Small intestine (tissue), 7 donors: ENCODE results near the gene GFOD1. TPM values are rescaled to one million over a fixed set of nuclear protein-coding genes. Genes with fewer than 3 reads are reported as not detected.
A peak's percentile ranks its signal among the peaks of the same experiment; 100 is the strongest.

Experiments used
- DNase-seq, 2 donors: peaks; one replicate each; pipeline versions ENCODE4 v3.0.0 to v3.0.0-alpha.2; 2013
- FAIRE-seq: peaks from 2 replicates; lab custom pipeline; 2012; peaks lifted over from hg19 to GRCh38; lab: Jason Lieb, UNC
- H3K27ac ChIP-seq, 3 donors: one replicate each; pipeline ENCODE4 v1.5.1; 2013; ENCODE audit warnings: low read length in 2 of 3, mild to moderate bottlenecking in 2 of 3, control low read depth in 1 of 3, inconsistent platforms in 1 of 3, low read depth in 1 of 3, moderate library complexity in 1 of 3
- H3K27me3 ChIP-seq, 3 donors: one replicate each; pipeline ENCODE4 v1.6.1; 2013; ENCODE audit warnings: low read length in 3 of 3, inconsistent platforms in 1 of 3; ENCODE audit not compliant: control insufficient read depth in 3 of 3, insufficient read depth in 3 of 3
- H3K36me3 ChIP-seq, 3 donors: one replicate each; pipeline ENCODE4 v1.6.1; 2013; ENCODE audit warnings: low read length in 3 of 3, inconsistent platforms in 1 of 3, low read depth in 1 of 3, mild to moderate bottlenecking in 1 of 3, moderate library complexity in 1 of 3; ENCODE audit not compliant: control insufficient read depth in 3 of 3, insufficient read depth in 2 of 3
- H3K4me1 ChIP-seq, 3 donors: one replicate each; pipeline ENCODE4 v1.6.1; 2013; ENCODE audit warnings: low read length in 2 of 3, inconsistent platforms in 1 of 3, low read depth in 1 of 3, mild to moderate bottlenecking in 1 of 3, moderate library complexity in 1 of 3; ENCODE audit not compliant: control insufficient read depth in 3 of 3, insufficient read depth in 2 of 3
- H3K4me3 ChIP-seq, 3 donors: one replicate each; pipeline ENCODE4 v1.5.1; 2013; ENCODE audit warnings: low read length in 3 of 3, control low read depth in 1 of 3, inconsistent platforms in 1 of 3, low read depth in 1 of 3, mild to moderate bottlenecking in 1 of 3, moderate library complexity in 1 of 3
- H3K9me3 ChIP-seq, 2 donors: one replicate each; pipeline ENCODE4 v1.6.1; 2013; ENCODE audit warnings: low read depth in 1 of 2, low read length in 1 of 2; ENCODE audit not compliant: control insufficient read depth in 2 of 2, insufficient read depth in 1 of 2
- WGBS, 3 donors: extraction: QIAGEN DNeasy Blood & Tissue Kit; methylation state at CpG; one replicate each; pipeline ENCODE4 v1.1.7; 2013; 5-methylcytosine and 5-hydroxymethylcytosine counted together
- polyA plus RNA-seq, 4 donors: library from polyadenylated mRNA; stranded (reverse) in 3 of 4; unstranded in 1 of 4; fragments of 200-250 nt in 3 of 4; fragments of 120-200 nt in 1 of 4; gene quantifications; one replicate each; pipeline versions ENCODE4 v1.2.1 to v1.2.3, GENCODE V29; 2013
- donor health status: healthy with polysubstance abuse.
- donor health status: control.
- donor health status: control.
- donor health status: Bipolar disorder and iron deficiency.
- donor health status: healthy.

Gene GFOD1
- polyA plus RNA-seq, 4 donors = 1.1 to 7.3 (median 1.5) TPM

DNA sequence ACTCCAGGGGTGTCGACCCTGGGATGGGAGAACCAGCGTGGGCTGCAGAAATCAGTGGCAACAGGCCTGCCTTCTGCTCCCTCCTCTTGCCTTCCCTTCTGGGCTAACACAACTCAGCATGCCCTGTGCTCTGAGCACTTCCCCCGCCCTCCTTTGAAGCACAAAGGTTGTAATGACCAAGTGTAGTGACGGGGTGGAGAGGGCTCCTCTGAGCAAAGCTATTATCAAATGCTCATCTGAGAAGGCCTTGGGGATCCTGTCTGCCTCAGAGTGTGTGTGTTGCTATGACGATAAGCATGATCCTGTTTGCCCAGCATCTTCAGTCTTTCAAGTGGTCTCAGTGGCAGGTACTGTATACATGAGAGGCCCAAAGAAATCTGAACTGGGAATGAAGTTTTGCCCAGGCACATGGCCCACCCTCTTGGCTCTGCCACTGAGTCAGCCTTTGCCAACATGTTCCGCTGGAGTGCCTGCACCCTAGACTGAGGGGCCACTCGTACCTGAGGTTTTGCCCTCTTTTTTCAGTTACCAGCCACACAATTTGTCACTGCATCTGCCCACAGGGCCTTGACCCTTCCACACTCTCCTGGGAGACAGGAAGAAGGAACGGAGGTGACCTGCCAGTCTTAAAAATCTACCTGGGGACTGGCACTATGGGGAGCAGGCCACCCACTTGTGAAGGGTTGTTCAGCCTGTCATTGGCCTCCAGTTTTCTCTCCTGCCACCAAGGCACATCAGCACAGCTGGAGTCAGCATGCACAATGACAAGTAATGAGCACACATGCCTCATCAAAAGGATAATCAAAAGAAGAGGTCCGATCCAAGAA lies 74.5 kb downstream of the GFOD1 start:
- H3K9me3 ChIP-seq = no peaks in the 10 kb centered on the region
- no peaks in the 10 kb centered on the region for H3K27me3 ChIP-seq
- no peaks in the 10 kb centered on the region for H3K36me3 ChIP-seq
- H3K4me1 ChIP-seq = peaks cover 0 to under 1% (median 0%) of the 10 kb centered on the region in 3 donors
- H3K4me3 ChIP-seq = no peak overlapping the region
- FAIRE-seq = no peak
- H3K27ac ChIP-seq = peak overlapping the region in 1 of 3 donors; percentile 15
- DNase-seq = peak in 1 of 2 donors; percentile 56
- 83 to 89% (median 86%) methylated on average over 9 of the region's 9 CpGs for WGBS, 3 donors

DNA sequence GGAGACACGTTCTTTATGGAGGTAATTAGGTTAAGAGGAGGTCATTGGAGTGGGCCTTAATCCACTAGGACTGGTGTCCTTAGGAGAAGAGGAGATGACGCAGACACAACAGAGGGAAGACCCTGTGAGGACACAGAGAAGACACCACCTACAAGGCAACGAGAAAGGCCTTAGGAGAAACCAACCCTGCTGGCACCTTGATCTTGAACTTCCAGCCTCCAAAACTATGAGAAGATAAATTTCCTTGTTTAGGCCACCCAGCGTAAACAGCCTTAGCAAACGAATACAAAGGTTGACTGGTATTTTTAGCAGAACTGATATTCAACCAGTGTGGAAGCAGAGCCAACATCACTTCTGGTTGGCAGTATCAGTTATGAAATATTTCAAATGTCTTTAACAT lies 75.2 kb downstream of the GFOD1 start:
- Histone ChIP-seq H3K27ac (no peak overlapping the region), H3K4me1 (peaks cover 0 to 2% (median 0%) of the 10 kb centered on the region in 3 donors), H3K4me3 (no peak overlapping the region), H3K36me3 (no peaks in the 10 kb centered on the region), H3K9me3 (no peaks in the 10 kb centered on the region), H3K27me3 (no peaks in the 10 kb centered on the region)
- 83 to 93% (median 88%) methylated on average over 5 of the region's 5 CpGs for WGBS, 3 donors
- DNase-seq (no peak), FAIRE-seq (no peak)

DNA sequence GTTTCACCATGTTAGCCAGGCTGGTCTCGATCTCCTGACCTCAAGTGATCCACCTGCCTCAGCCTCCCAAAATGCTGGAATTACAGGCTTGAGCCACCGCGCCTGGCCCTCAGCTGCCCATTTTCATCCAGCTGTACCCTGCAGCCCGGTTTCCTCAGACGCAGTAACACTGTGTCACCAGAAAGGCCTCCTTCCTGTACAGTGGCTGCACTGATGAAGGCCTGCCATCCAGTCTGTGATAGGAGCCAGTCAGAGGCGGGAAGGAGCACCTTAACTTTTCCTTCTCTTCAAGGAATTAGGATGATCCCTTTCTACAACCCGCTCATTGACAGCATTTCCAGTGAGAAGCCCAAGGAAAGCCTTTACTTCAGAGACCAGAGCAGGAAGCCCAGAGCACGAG lies 75.9 kb downstream of the GFOD1 start:
- Histone ChIP-seq H3K9me3 (no peaks in the 10 kb centered on the region), H3K36me3 (no peaks in the 10 kb centered on the region), H3K27me3 (no peaks in the 10 kb centered on the region), H3K4me3 (no peak overlapping the region), H3K27ac (no peak overlapping the region), H3K4me1 (peaks cover 0 to 2% (median 0%) of the 10 kb centered on the region in 3 donors)
- WGBS, 3 donors = 91 to 96% (median 95%) methylated on average over 8 of the region's 8 CpGs
- FAIRE-seq = no peak
- DNase-seq = no peak

DNA sequence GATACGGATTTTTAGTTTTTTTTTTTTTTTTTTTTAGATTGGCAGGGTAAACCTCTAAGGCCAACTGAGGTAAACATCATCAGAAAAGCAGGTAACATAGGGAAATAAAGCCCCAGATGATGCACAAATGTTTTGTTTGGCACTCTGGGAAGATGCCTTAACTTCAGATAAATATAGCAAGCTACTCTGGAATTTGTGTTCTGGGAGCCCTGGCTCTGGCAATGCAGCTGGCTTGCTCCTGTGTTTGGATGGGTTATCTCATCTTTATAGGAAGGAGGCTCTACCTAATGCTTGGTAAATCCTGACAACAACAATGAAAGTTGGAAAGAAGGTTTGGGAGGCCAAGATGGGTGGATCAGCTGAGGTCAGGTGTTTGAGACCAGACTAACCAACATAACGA lies 77.4 kb downstream of the GFOD1 start:
- 90 to 94% (median 91%) methylated on average over 2 of the region's 2 CpGs for WGBS, 3 donors
- peaks cover 0 to 2% (median 0%) of the 10 kb centered on the region in 3 donors for H3K4me1 ChIP-seq
- H3K36me3 ChIP-seq = no peaks in the 10 kb centered on the region
- no peak for FAIRE-seq
- no peak for DNase-seq
- no peaks in the 10 kb centered on the region for H3K27me3 ChIP-seq
- no peak overlapping the region for H3K27ac ChIP-seq
- no peak overlapping the region for H3K4me3 ChIP-seq
- H3K9me3 ChIP-seq = no peaks in the 10 kb centered on the region

DNA sequence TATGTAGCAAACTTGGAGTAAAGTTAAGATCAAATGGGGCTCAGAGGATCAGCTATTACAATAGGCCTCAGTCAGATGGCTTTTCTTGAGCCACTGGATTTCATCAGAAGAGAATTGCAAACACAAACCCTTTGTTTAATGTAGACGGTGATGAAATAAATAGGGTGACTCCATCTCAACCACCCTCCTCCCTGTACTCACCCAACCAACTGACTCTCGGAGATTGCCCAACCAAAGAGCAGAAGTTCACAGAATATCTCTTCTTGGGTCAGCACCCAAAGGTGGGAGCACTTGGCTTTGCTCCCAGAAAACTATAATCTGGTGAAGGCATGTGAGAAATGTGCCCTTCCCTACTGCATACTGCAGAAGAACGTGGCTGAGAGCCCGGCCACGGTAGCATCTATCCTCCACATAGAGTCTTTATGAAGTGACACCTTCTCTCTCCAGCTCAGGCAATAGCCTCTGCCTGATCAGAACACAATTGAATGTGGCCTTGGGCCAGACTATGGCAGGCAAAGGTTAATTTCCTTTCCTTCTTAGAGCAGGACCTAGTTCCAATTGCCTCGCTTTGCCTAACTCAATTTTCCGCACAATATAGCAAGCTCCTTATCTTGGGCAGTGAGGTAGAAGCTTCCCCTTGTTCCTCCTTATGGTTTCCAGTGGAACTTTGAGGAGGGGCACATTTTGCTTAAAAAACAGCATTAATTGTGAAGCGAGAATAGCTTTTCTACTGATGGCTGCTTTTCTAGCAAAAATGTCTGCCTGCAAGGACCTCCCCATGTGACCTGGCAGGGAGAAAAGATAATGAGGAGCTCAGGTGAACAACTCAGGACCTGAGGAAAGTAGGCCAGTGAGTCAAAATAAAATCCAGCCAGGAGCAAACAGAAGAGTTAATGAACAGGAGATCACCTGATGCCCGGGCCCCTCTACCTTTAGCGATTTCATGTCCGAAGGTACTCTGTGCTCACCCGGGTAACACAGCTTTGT lies 79.4 kb downstream of the GFOD1 start:
- Histone ChIP-seq H3K36me3 (no peaks in the 10 kb centered on the region), H3K9me3 (no peaks in the 10 kb centered on the region), H3K27me3 (no peaks in the 10 kb centered on the region), H3K4me3 (no peak overlapping the region), H3K4me1 (peaks cover 0 to 4% (median 2%) of the 10 kb centered on the region in 3 donors), H3K27ac (peak overlapping the region in 2 of 3 donors; percentile 3 to 13)
- WGBS, 3 donors = 55 to 79% (median 66%) methylated on average over 12 of the region's 12 CpGs
- FAIRE-seq (no peak), DNase-seq (peak in 1 of 2 donors; percentile 88)

DNA sequence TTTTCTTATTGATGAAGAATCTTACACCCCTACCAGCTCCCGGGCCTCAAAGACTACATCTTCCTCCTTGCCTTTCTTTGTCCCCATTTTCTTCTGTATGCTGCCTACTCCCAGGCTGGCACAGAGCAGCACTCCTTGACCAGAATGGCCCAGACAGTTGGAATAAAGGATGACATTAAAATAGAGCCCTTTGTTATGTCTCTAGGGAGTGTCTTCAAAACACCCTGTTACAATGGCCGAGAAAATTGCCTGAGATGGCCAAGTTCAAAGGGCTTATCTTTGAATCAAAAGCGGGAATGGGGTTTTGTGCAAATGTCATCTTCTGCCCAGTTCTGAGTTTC lies 80.1 kb downstream of the GFOD1 start:
- FAIRE-seq (no peak), DNase-seq (no peak)
- Histone ChIP-seq H3K27ac (peak overlapping the region in 1 of 3 donors; percentile 22), H3K27me3 (no peaks in the 10 kb centered on the region), H3K9me3 (no peaks in the 10 kb centered on the region), H3K4me1 (peaks cover 0 to 4% (median 2%) of the 10 kb centered on the region in 3 donors), H3K36me3 (no peaks in the 10 kb centered on the region), H3K4me3 (no peak overlapping the region)
- WGBS, 3 donors = 51 to 86% (median 73%) methylated on average over 3 of the region's 3 CpGs

DNA sequence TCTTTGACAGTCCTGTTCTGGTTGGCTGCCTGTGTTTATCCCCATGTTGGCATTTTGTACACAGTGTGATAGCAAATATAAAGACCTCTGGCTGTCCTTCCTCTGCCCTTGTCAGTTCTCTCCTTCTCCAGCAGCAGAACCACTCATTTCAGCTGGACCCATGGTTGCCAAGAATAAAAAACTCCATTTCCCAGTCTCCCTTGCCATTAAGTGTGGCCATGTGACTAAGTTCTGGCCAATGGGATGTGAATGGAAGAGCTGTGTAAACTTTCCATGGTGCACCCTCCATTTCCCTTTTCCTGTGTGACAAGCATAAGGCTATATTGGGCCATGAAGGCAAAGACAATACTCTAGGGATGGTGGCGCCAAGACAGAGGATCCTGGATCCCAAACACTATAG lies 80.6 kb downstream of the GFOD1 start:
- FAIRE-seq = no peak
- no peaks in the 10 kb centered on the region for H3K9me3 ChIP-seq
- peak overlapping the region in 2 of 3 donors; percentile 24 to 50 for H3K27ac ChIP-seq
- no peaks in the 10 kb centered on the region for H3K36me3 ChIP-seq
- no peak for DNase-seq
- H3K27me3 ChIP-seq = no peaks in the 10 kb centered on the region
- 97 to 100% (median 100%) methylated on average over 1 of the region's 1 CpG for WGBS, 3 donors
- no peak overlapping the region for H3K4me3 ChIP-seq
- H3K4me1 ChIP-seq = peaks cover 0 to 4% (median 2%) of the 10 kb centered on the region in 3 donors

DNA sequence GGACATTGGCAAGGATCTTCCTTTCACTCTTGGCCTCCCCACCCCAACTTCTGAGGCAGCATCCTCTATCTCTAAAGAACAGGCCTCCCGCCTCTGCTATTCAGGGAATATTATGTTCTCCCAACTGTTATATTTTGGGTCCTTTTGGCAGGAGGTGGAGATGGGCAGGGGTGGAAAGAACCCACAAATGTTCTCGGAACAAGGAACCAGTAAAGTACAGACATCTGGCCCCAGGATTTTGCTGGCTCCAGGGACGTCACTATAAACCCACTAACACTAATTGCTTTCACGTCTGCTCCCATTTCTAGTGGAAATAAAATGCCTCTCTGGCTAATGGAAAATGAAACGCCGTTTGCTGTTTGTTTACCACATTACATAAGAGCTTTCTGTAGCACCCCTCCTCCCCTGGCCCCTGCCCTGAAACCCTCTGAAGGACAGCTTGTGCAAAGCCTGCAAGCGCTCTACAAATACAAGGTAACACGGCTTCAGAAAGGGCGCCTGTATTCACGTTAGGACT lies 81.4 kb downstream of the GFOD1 start:
- Histone ChIP-seq H3K36me3 (no peaks in the 10 kb centered on the region), H3K4me3 (no peak overlapping the region), H3K4me1 (peaks cover 0 to 4% (median 2%) of the 10 kb centered on the region in 3 donors), H3K27me3 (no peaks in the 10 kb centered on the region), H3K9me3 (no peaks in the 10 kb centered on the region), H3K27ac (peak overlapping the region in 1 of 3 donors; percentile 89)
- no peak for DNase-seq
- WGBS, 3 donors = 73 to 93% (median 83%) methylated on average over 10 of the region's 10 CpGs
- FAIRE-seq = no peak
